Right ventricle myocardium inferior (tissue), 1 donor: ENCODE results near the gene SETX. TPM values are rescaled to one million over a fixed set of nuclear protein-coding genes. Genes with fewer than 3 reads are reported as not detected.

Source experiments
- ATAC-seq: fragments of 200-7000 bp; cut with Tn5 transposase; one replicate; pipeline ENCODE4 v1.9.1; 2020; ENCODE audit warnings: mild to moderate bottlenecking, moderate library complexity
- DNase-seq: peaks from one replicate; pipeline ENCODE4 v3.0.0; 2021; ENCODE audit errors: missing footprints
- intact Hi-C: fragments of 100-400 bp; cut with DNase I; formaldehyde crosslinking; loops from one replicate; pipeline ENCODE4 v1.11.0; 2022
- total RNA-seq: library from RNA; stranded (reverse); fragmentation: NEBNext Ultra II Directional; extraction: Animal tissue kit (Norgen Biotek cat#: 25700); gene quantifications from one replicate; pipeline ENCODE4 v1.2.1, GENCODE V29; 2021
- donor health status: DM: no; HTN: yes; CAD: no; lungs with severe emphysema.

SETX gene
- total RNA-seq, 1 donor from 2014 or later = 20.5 TPM

GRCh38 chr9:132364068-132364467 lies 9.3 kb upstream of the SETX start:
- intact Hi-C loops = no loop called here
- no peak for ATAC-seq
- no peak for DNase-seq

- intact Hi-C loops = no loop called here
- ATAC-seq = no peak
- DNase-seq = no peak
These were observed 3.0 kb upstream of the SETX start for GRCh38 chr9:132357764-132358163.

GRCh38 chr9:132356324-132356924 lies 1.6 kb upstream of the SETX start:
- no peak for ATAC-seq
- intact Hi-C loops = no loop called here
- no peak for DNase-seq

- ATAC-seq = no peak
- intact Hi-C loops = no loop called here
These were observed 3.3 kb downstream of the SETX start for GRCh38 chr9:132351404-132352045.

GRCh38 chr9:132350861-132351315 lies 3.9 kb downstream of the SETX start:
- ATAC-seq = no peak
- no peak for DNase-seq
- intact Hi-C loops = no loop called here

More at GRCh38 chr9:132351404-132352045, 3.3 kb downstream of the SETX start:
- DNase-seq = no peak

- no peak for ATAC-seq
- intact Hi-C loops = no loop called here
- no peak for DNase-seq
These were observed 6.1 kb downstream of the SETX start for GRCh38 chr9:132348676-132349075.

- no peak for ATAC-seq
These were observed 8.6 kb downstream of the SETX start for GRCh38 chr9:132346177-132346576.

GRCh38 chr9:132341177-132341840 lies 13.5 kb downstream of the SETX start:
- intact Hi-C loops = no loop called here
- ATAC-seq = no peak
- DNase-seq = no peak

More at GRCh38 chr9:132346177-132346576, 8.6 kb downstream of the SETX start:
- DNase-seq = no peak
- intact Hi-C loops = no loop called here

GRCh38 chr9:132334364-132334763 lies 20.4 kb downstream of the SETX start:
- intact Hi-C loops = loop anchor here (5.0 to 10.0 kb wide), 2 partner anchors 48 to 50 kb away; no protein-coding TSS in a partner anchor
- DNase-seq = no peak
- no peak for ATAC-seq

- intact Hi-C loops = loop anchor here (5.0 to 10.0 kb wide), 2 partner anchors 49 kb away; no protein-coding TSS in a partner anchor
- no peak for ATAC-seq
These were observed 21.2 kb downstream of the SETX start for GRCh38 chr9:132333556-132333955.

GRCh38 chr9:132328580-132328979 lies 26.2 kb downstream of the SETX start:
- DNase-seq (no peak), ATAC-seq (no peak)
- intact Hi-C loops = no loop called here

More at GRCh38 chr9:132333556-132333955, 21.2 kb downstream of the SETX start:
- DNase-seq = no peak

- no peak for DNase-seq
- intact Hi-C loops = no loop called here
- no peak for ATAC-seq
These were observed 27.2 kb downstream of the SETX start for GRCh38 chr9:132327537-132327936.

- DNase-seq (no peak), ATAC-seq (no peak)
- intact Hi-C loops = no loop called here
These were observed 30.4 kb downstream of the SETX start for GRCh38 chr9:132324425-132324824.

GRCh38 chr9:132319421-132320110 lies 35.2 kb downstream of the SETX start:
- intact Hi-C loops = no loop called here
- peak; percentile 50 for ATAC-seq
- DNase-seq = no peak

GRCh38 chr9:132312873-132313272 lies 41.9 kb downstream of the SETX start:
- no peak for DNase-seq
- intact Hi-C loops = no loop called here
- no peak for ATAC-seq

- intact Hi-C loops = no loop called here
- DNase-seq = no peak
- ATAC-seq = no peak
These were observed 42.4 kb downstream of the SETX start for GRCh38 chr9:132312426-132312825.

- ATAC-seq (no peak), DNase-seq (no peak)
- intact Hi-C loops = no loop called here
These were observed 42.8 kb downstream of the SETX start for GRCh38 chr9:132311978-132312377.

- DNase-seq = no peak
- intact Hi-C loops = no loop called here
- ATAC-seq = no peak
These were observed 45.7 kb downstream of the SETX start for GRCh38 chr9:132309056-132309455.

GRCh38 chr9:132301521-132301920 lies 53.3 kb downstream of the SETX start:
- ATAC-seq = no peak
- DNase-seq = no peak
- intact Hi-C loops = no loop called here
